GM18519 (cell line): ENCODE measurements around the gene UBE2G2.

Source experiments
- ATAC-seq: cut with Tn5 transposase; IDR thresholded peaks from one replicate; pipeline ENCODE4 v1.9.1; 2021; ENCODE audit warnings: mild to moderate bottlenecking, moderate library complexity; ENCODE audit not compliant: unreplicated experiment, low FRiP score

Gene UBE2G2

GRCh38 chr21:44792702-44793591 lies 8.7 kb downstream of the UBE2G2 start:
- ATAC-seq, result no peak

GRCh38 chr21:44791993-44792392 lies 9.6 kb downstream of the UBE2G2 start:
- ATAC-seq, result no peak

- ATAC-seq, result no peak
These were observed 10.4 kb downstream of the UBE2G2 start for GRCh38 chr21:44791246-44791645.

- no peak for ATAC-seq
These were observed 11.3 kb downstream of the UBE2G2 start for GRCh38 chr21:44790368-44790767.

GRCh38 chr21:44789880-44790279 lies 11.7 kb downstream of the UBE2G2 start:
- ATAC-seq, result no peak

GRCh38 chr21:44785620-44786335 lies 15.8 kb downstream of the UBE2G2 start:
- ATAC-seq, result no peak

GRCh38 chr21:44784810-44785209 lies 16.8 kb downstream of the UBE2G2 start:
- no peak for ATAC-seq

GRCh38 chr21:44783020-44783696 lies 18.5 kb downstream of the UBE2G2 start:
- no peak for ATAC-seq

- ATAC-seq, result no peak
These were observed 20.7 kb downstream of the UBE2G2 start for GRCh38 chr21:44780767-44781459.

GRCh38 chr21:44780137-44780502 lies 21.5 kb downstream of the UBE2G2 start:
- no peak for ATAC-seq

GRCh38 chr21:44779417-44780136 lies 22.0 kb downstream of the UBE2G2 start:
- no peak for ATAC-seq

- ATAC-seq, result no peak
These were observed 22.6 kb downstream of the UBE2G2 start for GRCh38 chr21:44778983-44779382.

GRCh38 chr21:44778499-44778911 lies 23.1 kb downstream of the UBE2G2 start:
- no peak for ATAC-seq

GRCh38 chr21:44778094-44778493 lies 23.5 kb downstream of the UBE2G2 start:
- ATAC-seq, result no peak

GRCh38 chr21:44774972-44775371 lies 26.6 kb downstream of the UBE2G2 start:
- ATAC-seq, result no peak

- no peak for ATAC-seq
These were observed 28.2 kb downstream of the UBE2G2 start for GRCh38 chr21:44773291-44773932.

- ATAC-seq, result no peak
These were observed 29.6 kb downstream of the UBE2G2 start for GRCh38 chr21:44771896-44772525.

- ATAC-seq, result no peak
These were observed 33.5 kb downstream of the UBE2G2 start for GRCh38 chr21:44767834-44768831.
